T47D (cell line): ENCODE measurements around the gene BIRC7.
"Not testable (repeated sequence)": the region's sequence is repeated elsewhere in the genome, so short reads cannot be mapped to it uniquely, and the experiment has no call there.

Source experiments
- DNase-seq, 2 experiments: peaks; one replicate each; pipeline versions ENCODE4 v3.0.0 to v3.0.0-alpha.2; 2011 to 2012; ENCODE audit warnings: low read depth in 1 of 2, low spot score in 1 of 2
- JUND ChIP-seq: IDR thresholded peaks from 2 replicates; pipeline ENCODE4 v1.6.1; 2012; ENCODE audit warnings: low read depth
- in situ Hi-C: cut with HindIII; loops from 2 replicates; pipeline ENCODE4 v1.10.0; 2016; ENCODE audit warnings: low sequenced_read_pairs, low pct_unique_long_range_greater_than_20kb

BIRC7 gene

DNA sequence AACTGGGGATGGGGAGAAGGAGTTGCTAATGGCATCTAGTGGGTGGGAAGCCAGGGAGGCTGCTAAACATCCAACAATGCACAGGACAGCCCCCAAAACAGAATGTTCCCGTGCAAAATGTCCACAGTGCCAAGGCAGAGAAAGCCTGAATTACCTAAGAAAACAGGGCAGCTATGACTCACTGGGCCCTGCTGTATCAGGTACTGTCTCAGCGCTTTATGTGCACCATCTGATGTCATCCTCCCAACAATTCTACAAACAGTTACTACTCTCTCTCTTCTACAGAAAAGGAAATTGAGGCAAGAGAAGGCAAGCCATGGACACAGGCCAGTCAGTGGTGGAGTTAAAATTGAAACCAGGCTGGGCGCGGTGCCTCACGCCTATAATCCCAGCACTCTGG is 22.9 kb upstream of the BIRC7 start:
- no peak for TF ChIP-seq JUND
- in situ Hi-C loops, result no loop called here
- no peak for DNase-seq

DNA sequence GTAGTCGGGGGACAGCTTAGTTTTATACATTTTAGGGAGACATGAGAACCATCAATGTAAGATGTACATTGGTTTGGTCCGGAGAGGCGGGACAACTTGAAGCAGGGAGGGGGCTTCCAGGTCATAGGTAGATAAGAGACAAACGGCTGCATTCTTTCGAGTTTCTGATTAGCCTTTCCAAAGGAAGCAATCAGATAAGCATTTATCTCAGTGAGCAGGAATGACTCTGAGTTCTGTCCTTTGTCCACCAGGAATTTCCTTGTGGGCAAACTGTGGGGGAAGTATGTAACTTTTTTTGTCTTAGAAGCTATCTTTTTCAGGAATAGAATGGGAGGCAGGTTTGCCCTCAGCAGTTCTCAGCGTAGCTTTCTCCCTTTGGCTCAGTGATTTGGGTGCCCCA is 21.2 kb upstream of the BIRC7 start:
- in situ Hi-C loops, result no loop called here
- no peak for DNase-seq
- no peak for TF ChIP-seq JUND

DNA sequence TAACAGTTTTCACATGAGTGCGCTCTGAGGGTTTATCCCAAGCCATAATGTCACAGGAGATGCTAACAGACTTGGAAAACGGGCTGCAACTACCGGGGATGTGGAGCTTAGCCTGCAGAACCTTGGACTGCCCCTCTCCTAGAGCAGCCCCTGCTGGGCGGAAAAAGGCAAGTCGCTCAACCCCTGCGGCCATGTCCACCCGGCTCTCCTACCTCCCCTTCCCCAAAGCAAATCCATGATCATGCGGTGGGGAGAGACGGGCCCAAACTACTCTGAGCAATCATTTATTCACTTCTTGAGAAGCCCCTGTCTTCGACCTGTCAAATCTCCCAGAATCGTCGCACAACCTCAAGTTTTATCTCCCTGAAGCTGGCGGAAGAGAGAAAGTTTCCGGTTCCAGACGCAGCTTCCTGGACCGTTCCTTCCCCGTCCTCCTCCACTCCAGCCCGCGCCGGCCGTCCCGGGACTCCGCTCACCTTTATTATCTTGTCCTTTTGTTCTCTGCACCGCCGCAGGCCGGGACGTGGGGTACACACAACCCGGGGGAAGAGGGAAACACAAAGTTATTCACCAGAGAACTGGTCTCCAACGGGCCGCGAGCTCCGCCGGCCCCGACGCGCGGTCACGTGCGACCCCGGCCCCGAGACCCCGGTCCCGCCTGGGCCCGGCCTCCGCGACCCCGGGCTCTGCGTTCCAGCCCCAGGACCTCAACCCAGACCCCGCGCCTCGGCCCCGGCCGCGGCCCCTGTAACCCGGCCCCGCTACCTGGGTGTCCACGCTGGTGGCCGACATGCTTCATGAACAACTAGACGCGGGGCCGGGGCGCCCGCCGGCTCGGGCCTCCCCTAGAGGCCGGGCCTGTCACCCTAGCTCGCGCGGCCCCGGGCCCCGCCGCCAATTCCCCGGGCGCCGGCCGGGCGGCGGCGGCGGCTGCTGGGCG is 20.3 kb upstream of the BIRC7 start:
- DNase-seq, result peak; percentile 79
- in situ Hi-C loops, result no loop called here
- TF ChIP-seq JUND, result no peak

DNA sequence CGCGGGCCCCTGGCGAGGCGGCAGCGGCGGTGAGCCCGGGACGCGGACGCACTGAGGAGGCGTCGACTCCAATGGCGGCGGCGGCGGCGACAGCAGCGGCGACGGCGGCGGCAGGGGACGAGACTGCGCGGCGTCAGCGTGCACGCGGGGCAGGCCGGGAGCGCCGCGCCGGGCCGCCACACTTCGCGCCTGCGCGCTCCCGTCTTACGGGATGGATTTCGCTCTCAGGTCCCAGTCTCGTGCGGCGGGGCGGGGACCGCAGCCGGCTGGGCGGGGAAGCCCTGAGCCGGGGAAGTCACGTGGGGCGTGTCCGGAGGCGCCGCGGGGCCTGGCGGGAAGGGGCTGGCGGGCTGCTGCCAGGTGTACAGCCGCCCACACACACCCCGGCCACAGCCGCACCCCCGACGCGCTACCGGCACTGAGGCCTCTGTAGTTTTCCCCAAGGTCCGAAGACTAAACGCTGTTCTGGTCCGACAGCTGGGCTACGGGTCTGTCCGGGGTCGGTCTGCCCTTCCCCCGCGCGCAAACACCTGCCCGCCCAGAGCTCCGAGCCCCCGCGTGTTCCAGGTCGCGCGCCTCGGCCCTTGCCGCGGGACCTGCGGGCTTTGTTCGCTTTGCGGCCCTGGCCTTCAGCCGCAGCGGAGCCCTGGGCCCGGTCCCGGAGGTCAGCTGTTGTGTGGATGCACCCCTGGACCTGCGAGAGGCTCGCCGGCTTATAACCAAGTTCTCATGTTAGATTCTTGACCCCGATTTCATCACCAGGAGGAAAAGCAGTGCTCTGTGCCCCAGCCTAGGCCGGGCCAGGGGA is 19.5 kb upstream of the BIRC7 start, which contains the start of gene YTHDF1:
Gene YTHDF1 (minus strand): TSS at position 91 of the 808 bp plus-strand sequence. CDS start 239 bp downstream, outside the sequence.
- no peak for TF ChIP-seq JUND
- in situ Hi-C loops, result no loop called here
- peak; percentile 98 for DNase-seq

DNA sequence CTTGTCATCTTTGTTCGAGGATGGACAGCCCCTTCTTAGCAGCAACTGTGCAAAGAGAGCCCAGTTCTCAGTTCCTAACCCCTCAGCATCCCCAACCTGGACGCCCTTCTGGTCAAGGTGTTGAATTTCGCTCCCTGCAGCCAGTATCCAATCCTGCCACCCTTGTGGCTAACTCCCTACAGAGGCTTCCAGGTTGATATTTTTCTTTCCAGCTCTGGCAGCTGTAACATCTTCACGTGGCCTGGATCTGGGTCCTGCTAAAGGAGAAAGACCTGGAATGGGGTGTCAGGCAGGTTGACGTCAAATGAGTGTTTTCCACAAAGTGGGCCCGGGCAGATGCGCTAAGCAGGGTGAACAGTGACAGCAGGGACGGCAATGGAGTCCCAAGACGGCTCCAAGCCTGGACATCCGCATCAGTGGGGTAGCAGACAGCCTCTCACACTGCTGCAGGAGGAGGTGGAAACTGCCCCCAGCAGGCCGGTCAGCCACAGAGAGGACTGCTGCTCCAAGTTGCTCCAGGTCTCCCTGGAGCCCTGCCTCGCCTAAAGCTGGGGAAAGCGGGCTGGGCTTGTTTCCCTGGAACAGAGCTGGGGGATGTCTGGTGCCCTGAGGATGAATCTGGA is 18.7 kb upstream of the BIRC7 start:
- in situ Hi-C loops, result no loop called here
- peak in 1 of 2 experiments; percentile 50 for DNase-seq
- no peak for TF ChIP-seq JUND

DNA sequence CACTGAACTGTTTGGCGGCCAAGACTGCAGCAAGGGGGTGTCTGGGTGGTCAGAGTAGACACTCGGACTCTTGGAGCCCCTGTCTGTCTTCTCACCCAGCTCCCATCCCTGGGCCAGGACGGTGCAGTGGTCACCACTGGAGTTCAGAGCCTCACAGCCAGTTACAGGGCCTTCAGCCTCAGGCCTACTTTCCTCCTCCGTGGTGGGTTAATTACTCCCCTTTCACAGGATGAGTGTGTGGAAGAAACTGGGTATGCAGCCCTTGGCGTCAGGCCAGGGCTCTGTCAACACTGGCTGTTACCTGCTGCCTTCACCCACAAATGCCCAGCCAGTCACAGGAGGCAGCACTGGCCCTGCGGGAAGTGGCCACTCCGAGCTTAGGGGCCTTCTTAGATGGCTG is 18.0 kb upstream of the BIRC7 start:
- DNase-seq, result no peak
- in situ Hi-C loops, result no loop called here
- TF ChIP-seq JUND, result no peak

DNA sequence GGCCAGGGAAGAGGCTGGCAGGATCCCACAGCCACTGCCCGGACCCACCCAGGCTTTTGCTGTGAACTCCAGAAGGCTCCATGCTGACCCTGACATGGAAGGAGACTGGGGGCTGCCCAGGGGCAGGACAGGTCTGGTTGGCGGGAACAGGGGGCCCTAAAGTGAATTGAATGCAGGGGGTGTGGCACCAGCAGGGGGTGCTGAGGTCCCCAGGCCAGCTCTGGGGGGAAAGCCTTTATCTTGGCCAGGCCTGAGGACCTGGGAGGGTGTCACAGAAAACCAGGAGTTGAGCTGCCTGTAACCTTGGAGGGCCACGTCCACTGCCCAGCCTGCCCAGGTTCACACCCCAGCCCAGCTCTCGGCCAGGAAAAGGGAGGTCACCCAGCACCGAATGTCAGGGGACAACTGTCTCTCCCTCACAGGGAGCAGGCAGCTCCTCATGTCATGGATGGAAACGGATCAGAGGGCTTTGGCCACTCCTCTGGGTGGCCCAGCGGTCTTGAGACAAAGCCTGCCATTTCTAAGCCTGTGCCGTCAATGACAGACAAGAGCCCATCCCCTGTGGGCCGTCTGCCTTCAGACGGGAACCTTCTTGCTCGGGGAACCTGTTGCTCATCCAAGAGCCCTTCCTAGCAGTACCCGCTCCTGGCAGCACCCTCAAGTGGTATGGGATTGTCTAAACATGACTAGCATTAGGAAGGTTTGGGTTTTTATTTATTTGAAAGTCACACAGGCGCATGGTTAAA is 16.8 kb upstream of the BIRC7 start:
- no peak for TF ChIP-seq JUND
- no peak for DNase-seq
- in situ Hi-C loops, result no loop called here

DNA sequence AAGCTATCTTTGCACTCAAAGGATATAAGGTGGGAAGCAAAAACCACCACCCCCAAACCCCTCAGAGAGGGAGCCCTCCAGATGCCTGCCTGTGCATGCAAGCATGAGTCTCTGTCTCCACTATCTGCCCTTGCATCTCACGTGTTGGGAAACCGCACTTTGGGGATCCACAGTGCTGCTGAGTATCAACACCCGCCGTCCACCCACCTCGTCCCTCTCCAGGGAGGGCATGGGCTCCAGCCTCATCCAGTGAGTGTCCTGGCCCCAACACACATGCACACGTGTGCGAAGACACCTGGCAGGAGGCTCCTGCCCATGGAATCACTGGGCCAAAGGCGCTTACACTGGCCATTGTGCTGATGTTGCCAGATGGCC is 16.3 kb upstream of the BIRC7 start:
- no peak for DNase-seq
- no peak for TF ChIP-seq JUND
- in situ Hi-C loops, result no loop called here

DNA sequence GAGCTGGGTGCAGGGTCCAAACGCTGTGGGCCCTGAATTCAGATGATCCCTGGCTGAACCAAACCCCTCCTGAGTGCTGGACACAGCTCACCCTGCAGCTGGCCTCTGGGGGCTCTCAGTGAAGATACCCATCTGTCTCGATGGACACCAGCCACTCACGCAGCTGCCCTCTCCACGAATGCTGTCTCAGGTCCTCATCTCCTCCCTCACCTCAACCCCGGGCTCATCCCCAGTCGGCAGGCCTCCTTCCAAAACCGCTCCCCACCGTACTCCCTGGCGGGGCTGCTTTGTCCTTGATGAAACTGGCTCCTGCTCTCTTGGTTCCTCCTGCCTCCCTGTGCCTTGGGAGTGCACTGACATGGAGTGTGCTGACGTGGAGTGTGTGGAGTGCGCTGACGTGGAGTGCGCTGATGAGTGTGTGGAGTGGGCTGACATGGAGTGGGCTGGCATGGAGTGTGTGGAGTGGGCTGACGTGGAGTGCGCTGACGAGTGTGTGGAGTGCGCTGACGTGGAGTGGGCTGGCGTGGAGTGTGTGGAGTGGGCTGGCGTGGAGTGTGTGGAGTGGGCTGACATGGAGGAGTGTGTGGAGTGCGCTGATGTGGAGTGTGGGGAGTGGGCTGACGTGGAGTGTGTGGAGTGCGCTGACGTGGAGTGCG is 15.7 kb upstream of the BIRC7 start:
- TF ChIP-seq JUND, result no peak
- in situ Hi-C loops, result no loop called here
- DNase-seq, result no peak

DNA sequence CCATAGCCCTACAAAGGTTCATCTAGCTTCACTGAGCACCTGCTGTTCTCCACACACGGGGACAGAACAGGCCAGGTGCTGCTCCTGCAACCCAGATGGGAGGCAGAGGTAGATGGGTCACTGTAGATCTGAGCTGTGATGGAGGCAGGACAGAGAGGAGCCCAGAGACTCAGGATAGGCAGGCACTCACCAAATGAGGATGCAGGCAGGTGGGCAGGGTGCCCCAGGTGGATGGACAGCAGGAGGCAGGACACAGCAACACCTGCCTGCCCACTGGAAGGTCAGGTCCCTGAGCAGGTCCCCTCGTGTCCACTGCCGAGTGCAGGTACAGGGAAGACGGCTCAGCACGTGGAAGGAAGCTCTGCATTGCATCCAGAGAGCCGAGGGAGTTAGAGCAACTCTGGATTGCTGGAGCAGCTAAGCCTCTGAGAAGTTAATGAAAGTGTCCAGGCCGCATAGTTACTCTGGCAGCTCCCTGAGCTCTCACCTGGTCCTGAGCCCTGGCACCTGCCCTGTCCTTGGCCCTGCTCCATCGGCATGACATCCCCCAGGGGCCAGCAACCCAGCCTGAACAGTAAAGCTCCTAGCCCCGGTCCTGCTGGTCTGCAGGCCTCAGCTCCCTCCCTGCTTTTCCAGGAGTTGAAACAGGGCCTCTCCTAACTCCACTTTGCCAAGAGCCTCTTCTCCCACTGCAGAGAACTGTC is 14.9 kb upstream of the BIRC7 start:
- in situ Hi-C loops, result no loop called here
- DNase-seq, result no peak
- no peak for TF ChIP-seq JUND

DNA sequence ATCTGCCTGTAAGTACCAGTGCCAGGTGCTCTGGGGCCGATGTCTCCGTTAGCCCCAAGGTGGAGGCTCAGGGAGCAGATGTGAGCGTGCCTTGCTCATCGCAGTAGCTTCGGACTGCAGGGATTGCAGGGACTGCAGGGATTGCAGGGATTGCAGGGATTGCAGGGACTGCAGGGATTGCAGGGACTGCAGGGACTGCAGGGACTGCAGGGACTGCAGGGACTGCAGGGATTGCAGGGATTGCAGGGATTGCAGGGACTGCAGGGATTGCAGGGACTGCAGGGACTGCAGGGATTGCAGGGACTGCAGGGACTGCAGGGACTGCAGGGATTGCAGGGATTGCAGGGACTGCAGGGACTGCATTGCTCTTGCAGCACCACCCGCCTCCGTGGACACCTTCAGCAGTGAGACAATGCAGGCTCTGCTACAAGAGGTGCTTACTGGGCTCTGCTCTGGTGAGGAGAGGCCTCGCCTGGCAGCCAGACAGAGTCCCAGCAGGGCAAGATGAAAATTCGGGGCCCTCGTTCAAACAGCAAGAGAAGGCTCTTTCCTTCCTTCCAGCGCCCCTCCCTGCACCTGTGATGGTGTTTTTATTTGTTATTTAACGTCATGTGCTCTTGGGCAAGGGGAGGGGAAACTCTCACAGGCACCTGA is 14.2 kb upstream of the BIRC7 start:
- in situ Hi-C loops, DNase-seq: not testable (repeated sequence)
